Measurements from ENCODE around the gene CELA2A.
A peak's percentile ranks its signal among the peaks of the same experiment; 100 is the strongest.

Gene CELA2A

GRCh38 chr1:15456313-15456954, at the start of gene CELA2A:
Gene CELA2A, plus strand, starts transcription at chr1:15456732. Its CDS starts 22 bp downstream, at chr1:15456754.
- DNase-seq, result no peak

- DNase-seq, result no peak
These were observed 49.0 kb upstream of the CELA2A start for GRCh38 chr1:15407580-15407979.

- no peak for DNase-seq
These were observed 47.6 kb upstream of the CELA2A start for GRCh38 chr1:15408890-15409387.

GRCh38 chr1:15409388-15410222, 46.9 kb upstream of the CELA2A start, which contains the start of gene EFHD2:
Gene EFHD2, plus strand, starts transcription at chr1:15409888. Its CDS starts 84 bp downstream, at chr1:15409972.
- peak; percentile 89 for DNase-seq

- no peak for DNase-seq
These were observed 46.2 kb upstream of the CELA2A start for GRCh38 chr1:15410223-15410883.

- DNase-seq, result no peak
These were observed 45.7 kb upstream of the CELA2A start for GRCh38 chr1:15410884-15411245.

GRCh38 chr1:15411593-15412137, 44.9 kb upstream of the CELA2A start:
- DNase-seq, result peak; percentile 46

- peak; percentile 62 for DNase-seq
These were observed 44.2 kb upstream of the CELA2A start for GRCh38 chr1:15412175-15412800.

- no peak for DNase-seq
These were observed 43.7 kb upstream of the CELA2A start for GRCh38 chr1:15412843-15413242.

- no peak for DNase-seq
These were observed 42.7 kb upstream of the CELA2A start for GRCh38 chr1:15413563-15414444.

- DNase-seq, result no peak
These were observed 42.0 kb upstream of the CELA2A start for GRCh38 chr1:15414445-15414983.

GRCh38 chr1:15417059-15417934, 39.2 kb upstream of the CELA2A start:
- peak; percentile 71 for DNase-seq

- DNase-seq, result no peak
These were observed 37.6 kb upstream of the CELA2A start for GRCh38 chr1:15418806-15419515.

- no peak for DNase-seq
These were observed 35.6 kb upstream of the CELA2A start for GRCh38 chr1:15420853-15421465.

GRCh38 chr1:15422871-15423270, 33.7 kb upstream of the CELA2A start:
- no peak for DNase-seq

GRCh38 chr1:15423355-15424077, 33.0 kb upstream of the CELA2A start:
- no peak for DNase-seq

- no peak for DNase-seq
These were observed 32.3 kb upstream of the CELA2A start for GRCh38 chr1:15424146-15424667.

GRCh38 chr1:15424981-15425380, 31.6 kb upstream of the CELA2A start:
- no peak for DNase-seq
